MCF 10A (cell line): ENCODE data around the gene TMEM41A. TPM values are rescaled to one million over a fixed set of nuclear protein-coding genes. Genes with fewer than 3 reads are reported as not detected.

Source experiments
- BruUV-seq: library from RNA; stranded (reverse); fragments of 400-500 nt; replicated peaks from 2 replicates; lab custom pipeline; 2021; lab: Mats Ljungman, UMichigan
- CTCF ChIA-PET: fragments of 300-600 bp; sonication (Branson Sonifier 250); formaldehyde crosslinking; extraction: SDS; loops from one replicate; lab custom pipeline; 2021; ENCODE audit warnings: antibody characterized with exemption, inconsistent platforms; lab: Yijun Ruan, JAX
- POLR2A ChIA-PET: fragments of 300-600, 350-650 bp; sonication (Branson Sonifier 250); formaldehyde crosslinking; extraction: SDS; loops from one replicate; lab custom pipeline; 2020; ENCODE audit warnings: antibody characterized with exemption, inconsistent platforms; lab: Yijun Ruan, JAX
- DNase-seq: peaks from one replicate; pipeline ENCODE4 v3.0.0-alpha.2; 2018; ENCODE audit not compliant: unreplicated experiment
- H3K27ac Mint-ChIP-seq: one replicate; pipeline ENCODE4 v1.8.0; 2022; ENCODE audit warnings: mild to moderate bottlenecking, low read depth, mixed read lengths; ENCODE audit not compliant: unreplicated experiment
- H3K27me3 Mint-ChIP-seq: one replicate; pipeline ENCODE4 v1.8.0; 2022; ENCODE audit warnings: mixed read lengths; ENCODE audit not compliant: insufficient read depth, unreplicated experiment
- H3K36me3 Mint-ChIP-seq: one replicate; pipeline ENCODE4 v1.8.0; 2022; ENCODE audit warnings: mild to moderate bottlenecking, moderate library complexity, mixed read lengths; ENCODE audit not compliant: insufficient read depth, unreplicated experiment
- H3K4me1 Mint-ChIP-seq: one replicate; pipeline ENCODE4 v1.8.0; 2022; ENCODE audit warnings: mixed read lengths; ENCODE audit not compliant: insufficient read depth, unreplicated experiment
- H3K4me3 Mint-ChIP-seq: one replicate; pipeline ENCODE4 v1.8.0; 2022; ENCODE audit warnings: mild to moderate bottlenecking, moderate library complexity, mixed read lengths; ENCODE audit not compliant: unreplicated experiment
- H3K9me3 Mint-ChIP-seq: one replicate; pipeline ENCODE4 v1.8.0; 2022; ENCODE audit warnings: mixed read lengths; ENCODE audit not compliant: unreplicated experiment
- intact Hi-C: fragments of 100-400 bp; cut with micrococcal nuclease; formaldehyde crosslinking; loops from 2 replicates; pipeline ENCODE4 v1.14.1; 2022
- total RNA-seq: library from RNA; stranded (reverse); gene quantifications from 2 replicates; pipeline ENCODE4 v1.2.3, GENCODE V29; 2022
- TF ChIP-seq, protein P1 (sequence below): fragments of 200-600 bp; IDR thresholded peaks from one replicate; pipeline ENCODE4 v1.8.0; 2022; ENCODE audit warnings: antibody characterized with exemption, mild to moderate bottlenecking; ENCODE audit not compliant: unreplicated experiment

Gene TMEM41A
- total RNA-seq, 1 experiment from 2014 or later, result 15.3 TPM

DNA sequence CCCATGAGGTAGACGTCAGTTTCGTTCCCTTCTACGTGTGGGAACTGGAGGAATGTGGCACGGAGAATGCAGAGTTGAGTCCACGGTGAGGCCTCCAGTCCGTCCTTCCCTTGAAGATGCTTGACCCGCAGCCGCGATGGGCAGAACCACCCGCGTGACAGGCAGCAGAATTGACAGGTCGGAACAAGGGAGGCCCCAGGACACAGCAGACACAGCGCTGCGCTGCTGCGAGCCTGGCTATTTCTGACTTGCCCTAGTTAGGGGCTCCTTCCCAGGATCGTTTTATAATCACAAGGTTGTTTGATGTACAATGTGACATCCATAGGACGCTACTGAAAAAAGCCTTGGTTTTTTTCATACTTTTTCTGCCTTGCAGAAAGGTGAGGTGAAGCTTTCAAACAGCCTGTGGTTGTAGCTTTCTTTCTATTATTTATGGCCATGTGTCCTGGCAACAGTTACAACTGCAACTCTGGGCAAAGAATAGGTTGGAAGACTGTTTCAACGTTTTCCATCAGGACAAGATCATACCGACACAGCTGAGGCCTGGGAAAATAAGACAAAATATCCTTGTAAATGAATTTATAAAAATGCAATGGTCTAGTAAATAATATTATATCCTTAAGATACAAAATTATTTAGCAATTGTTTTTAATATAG is 9.6 kb upstream of the TMEM41A start:
- intact Hi-C loops, result no loop called here
- TF ChIP-seq, protein P1, sequence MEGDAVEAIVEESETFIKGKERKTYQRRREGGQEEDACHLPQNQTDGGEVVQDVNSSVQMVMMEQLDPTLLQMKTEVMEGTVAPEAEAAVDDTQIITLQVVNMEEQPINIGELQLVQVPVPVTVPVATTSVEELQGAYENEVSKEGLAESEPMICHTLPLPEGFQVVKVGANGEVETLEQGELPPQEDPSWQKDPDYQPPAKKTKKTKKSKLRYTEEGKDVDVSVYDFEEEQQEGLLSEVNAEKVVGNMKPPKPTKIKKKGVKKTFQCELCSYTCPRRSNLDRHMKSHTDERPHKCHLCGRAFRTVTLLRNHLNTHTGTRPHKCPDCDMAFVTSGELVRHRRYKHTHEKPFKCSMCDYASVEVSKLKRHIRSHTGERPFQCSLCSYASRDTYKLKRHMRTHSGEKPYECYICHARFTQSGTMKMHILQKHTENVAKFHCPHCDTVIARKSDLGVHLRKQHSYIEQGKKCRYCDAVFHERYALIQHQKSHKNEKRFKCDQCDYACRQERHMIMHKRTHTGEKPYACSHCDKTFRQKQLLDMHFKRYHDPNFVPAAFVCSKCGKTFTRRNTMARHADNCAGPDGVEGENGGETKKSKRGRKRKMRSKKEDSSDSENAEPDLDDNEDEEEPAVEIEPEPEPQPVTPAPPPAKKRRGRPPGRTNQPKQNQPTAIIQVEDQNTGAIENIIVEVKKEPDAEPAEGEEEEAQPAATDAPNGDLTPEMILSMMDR, result no peak
- Mint-ChIP-seq H3K4me1 (no peaks in the 10 kb centered on the region), H3K9me3 (no peaks in the 10 kb centered on the region), H3K36me3 (no peaks in the 10 kb centered on the region), H3K27ac (no peak overlapping the region), H3K27me3 (no peaks in the 10 kb centered on the region), H3K4me3 (no peak overlapping the region)
- POLR2A ChIA-PET, result interaction anchor here (0.6 to 2.5 kb wide), 2 partner anchors 9 to 118 kb away, joined by 3 to 11 read pairs; partner anchors contain the start of gene TMEM41A
- BruUV-seq, result no TSS peak
- no peak for DNase-seq
- CTCF ChIA-PET, result interaction anchor here (0.6 kb wide), 2 partner anchors 65 to 78 kb away, joined by 3 read pairs; no protein-coding TSS in a partner anchor

DNA sequence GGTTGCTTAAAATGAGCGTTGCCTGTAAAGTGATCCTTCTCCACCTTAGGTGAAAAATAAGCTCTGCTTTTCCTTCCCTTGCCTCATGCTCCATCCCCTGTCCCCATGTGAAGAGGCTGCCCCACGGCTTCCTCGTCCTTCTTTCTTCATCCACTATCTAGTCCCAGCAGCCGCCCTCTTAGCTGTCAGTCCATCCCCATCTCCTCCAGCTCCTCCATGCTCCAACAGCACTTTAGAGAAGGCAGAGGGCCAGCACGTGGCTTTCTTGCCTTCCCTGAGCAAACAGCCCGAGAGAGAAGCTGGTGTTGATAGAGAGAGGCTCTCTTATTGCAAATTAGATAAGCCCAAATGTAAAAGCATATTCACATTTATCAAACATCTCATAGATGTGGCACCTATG is 9.0 kb upstream of the TMEM41A start:
- no peak for DNase-seq
- ChIA-PET CTCF (interaction anchor here (0.6 kb wide), 1 partner anchor 65 kb away, joined by 3 read pairs; no protein-coding TSS in a partner anchor), POLR2A (interaction anchor here (2.5 kb wide), 1 partner anchor 9 kb away, joined by 11 read pairs; the partner anchor contains the start of gene TMEM41A)
- intact Hi-C loops, result no loop called here
- TF ChIP-seq, protein P1, result no peak
- no peak overlapping the region for H3K27ac Mint-ChIP-seq
- no peak overlapping the region for H3K4me3 Mint-ChIP-seq
- H3K36me3 Mint-ChIP-seq, result no peaks in the 10 kb centered on the region
- no peaks in the 10 kb centered on the region for H3K4me1 Mint-ChIP-seq
- no peaks in the 10 kb centered on the region for H3K9me3 Mint-ChIP-seq
- H3K27me3 Mint-ChIP-seq, result no peaks in the 10 kb centered on the region
- BruUV-seq, result no TSS peak

DNA sequence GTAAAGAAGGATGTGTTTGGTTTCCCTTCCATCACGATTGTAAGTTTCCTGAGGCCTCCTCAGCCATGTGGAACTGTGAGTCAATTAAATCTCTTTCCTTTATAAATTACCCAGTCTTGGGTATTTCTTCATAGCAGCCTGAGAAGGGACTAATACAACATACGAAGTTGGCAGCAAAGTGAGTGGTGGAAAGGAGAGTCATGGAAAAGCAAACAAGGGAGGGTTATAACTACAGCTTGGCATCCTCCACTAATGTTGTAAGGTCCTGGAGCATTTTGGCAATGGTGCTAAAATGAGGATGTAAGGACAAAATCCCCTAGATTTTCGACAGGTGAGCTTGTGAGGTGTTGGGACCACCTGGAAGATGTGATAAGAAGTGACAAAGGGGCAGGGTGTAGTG is 5.8 kb upstream of the TMEM41A start:
- intact Hi-C loops, result no loop called here
- peaks cover 2% of the 10 kb centered on the region for H3K4me1 Mint-ChIP-seq
- H3K4me3 Mint-ChIP-seq, result no peak overlapping the region
- no peak overlapping the region for H3K27ac Mint-ChIP-seq
- H3K36me3 Mint-ChIP-seq, result no peaks in the 10 kb centered on the region
- no peaks in the 10 kb centered on the region for H3K27me3 Mint-ChIP-seq
- H3K9me3 Mint-ChIP-seq, result no peaks in the 10 kb centered on the region
- BruUV-seq, result no TSS peak
- ChIA-PET CTCF (interaction anchor here (0.6 kb wide), 1 partner anchor 45 kb away, joined by 3 read pairs; no protein-coding TSS in a partner anchor), POLR2A (no interaction called here)
- peak; percentile 16 for DNase-seq
- TF ChIP-seq, protein P1, result no peak

DNA sequence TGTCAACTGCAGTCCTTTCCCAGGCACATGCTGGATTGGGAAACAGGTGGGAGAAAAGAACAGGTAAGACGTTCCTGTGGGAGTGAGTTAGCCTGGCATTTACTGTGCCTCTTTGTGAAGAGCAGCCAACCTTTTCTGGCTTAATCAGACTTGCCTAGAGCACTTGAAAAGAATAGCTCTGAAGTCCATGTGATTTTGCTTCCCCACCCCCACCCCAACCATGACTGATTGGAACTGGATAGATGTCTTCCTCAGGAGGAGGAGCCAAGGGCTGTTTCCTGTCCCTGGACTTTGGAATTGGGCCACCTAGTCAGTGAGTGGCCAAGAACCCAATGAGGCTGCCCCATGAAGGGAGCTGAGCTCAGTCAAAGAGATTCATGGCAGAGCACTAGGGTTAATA is 4.7 kb upstream of the TMEM41A start:
- H3K4me3 Mint-ChIP-seq, result no peak overlapping the region
- TF ChIP-seq, protein P1, result no peak
- POLR2A ChIA-PET, result no interaction called here
- H3K9me3 Mint-ChIP-seq, result no peaks in the 10 kb centered on the region
- H3K27ac Mint-ChIP-seq, result no peak overlapping the region
- DNase-seq, result peak; percentile 25
- CTCF ChIA-PET, result interaction anchor here (0.6 to 1.0 kb wide), 2 partner anchors 31 to 281 kb away, joined by 3 to 5 read pairs; no protein-coding TSS in a partner anchor
- BruUV-seq, result no TSS peak
- H3K36me3 Mint-ChIP-seq, result no peaks in the 10 kb centered on the region
- no peaks in the 10 kb centered on the region for H3K27me3 Mint-ChIP-seq
- intact Hi-C loops, result no loop called here
- peaks cover 10% of the 10 kb centered on the region for H3K4me1 Mint-ChIP-seq
